ENCODE results near the gene TRAPPC12.
"Not testable (repeated sequence)": the region's sequence is repeated elsewhere in the genome, so short reads cannot be mapped to it uniquely, and the experiment has no call there.

The TRAPPC12 gene

GRCh38 chr2:3379647-3380534, at the start of gene TRAPPC12:
Gene TRAPPC12 (plus strand): TSS chr2:3379694. CDS start chr2:3387624, 7,930 bp downstream.
- in situ Hi-C loops (cut with MboI; ENCODE audit: low sequenced_read_pairs), result no loop called here

DNA sequence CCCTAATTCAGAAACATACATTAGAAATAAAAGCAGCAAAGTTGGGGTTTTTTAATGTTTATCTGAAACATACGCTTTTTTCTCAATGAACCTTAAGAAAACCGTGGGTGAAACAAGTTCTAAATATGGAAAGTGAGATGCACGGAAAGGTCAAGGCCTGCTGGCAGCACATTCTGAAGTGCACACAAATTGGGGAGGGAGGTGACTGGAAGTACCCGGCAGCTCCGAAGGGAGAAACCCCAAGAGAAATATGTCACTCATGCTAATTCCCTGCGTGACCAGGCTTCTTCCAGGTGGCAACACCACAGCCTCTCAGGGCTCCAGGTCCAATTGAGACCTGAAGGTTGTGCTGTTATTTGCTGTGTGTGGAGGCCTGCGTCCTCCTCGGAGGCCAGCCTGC, 47.4 kb upstream of the TRAPPC12 start:
- in situ Hi-C loops (cut with MboI; ENCODE audit: low sequenced_read_pairs), result no loop called here

GRCh38 chr2:3334392-3335345, 44.8 kb upstream of the TRAPPC12 start:
- in situ Hi-C loops (cut with MboI; ENCODE audit: low sequenced_read_pairs), result no loop called here

DNA sequence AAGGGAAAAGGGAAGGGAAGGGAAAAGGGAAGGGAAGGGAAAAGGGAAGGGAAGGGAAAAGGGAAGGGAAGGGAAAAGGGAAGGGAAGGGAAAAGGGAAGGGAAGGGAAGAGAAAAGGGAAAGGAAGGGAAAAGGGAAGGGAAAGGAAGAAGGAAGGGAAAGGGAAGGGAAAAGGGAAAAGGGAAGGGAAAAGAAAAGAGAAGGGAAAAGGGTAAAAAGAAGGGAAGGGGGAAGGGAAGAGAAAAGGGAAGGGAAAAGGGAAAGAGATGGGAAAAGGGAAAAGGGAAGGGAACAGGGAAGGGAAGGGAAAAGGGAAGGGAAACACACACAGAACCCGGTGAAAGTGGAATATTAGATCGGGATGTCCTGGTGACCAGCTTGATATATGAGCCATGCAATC, 42.6 kb upstream of the TRAPPC12 start:
- in situ Hi-C loops (cut with MboI; ENCODE audit: low sequenced_read_pairs), result no loop called here

GRCh38 chr2:3338340-3338739, 41.2 kb upstream of the TRAPPC12 start:
- in situ Hi-C loops (cut with MboI; ENCODE audit: low sequenced_read_pairs), result no loop called here

DNA sequence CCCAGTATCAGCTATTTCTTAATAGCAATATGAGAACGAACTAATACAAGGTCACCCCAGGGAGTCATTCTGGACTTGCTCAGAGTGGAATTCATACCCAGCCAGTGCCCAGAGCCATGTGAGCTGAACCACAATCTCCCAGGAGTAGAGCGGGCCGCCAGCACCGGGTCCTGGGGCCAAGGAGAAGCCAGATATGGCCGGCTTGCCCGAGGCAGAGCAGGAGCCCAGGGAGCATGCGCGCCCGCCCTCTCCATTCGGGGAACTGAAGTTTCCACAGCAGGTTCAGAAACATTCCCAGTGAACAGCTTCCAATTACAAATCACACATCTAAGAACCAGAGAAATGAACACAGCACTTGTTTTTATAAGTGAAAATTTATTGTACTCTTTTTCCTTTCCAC, 39.4 kb upstream of the TRAPPC12 start:
- in situ Hi-C loops (cut with MboI; ENCODE audit: low sequenced_read_pairs), result no loop called here

DNA sequence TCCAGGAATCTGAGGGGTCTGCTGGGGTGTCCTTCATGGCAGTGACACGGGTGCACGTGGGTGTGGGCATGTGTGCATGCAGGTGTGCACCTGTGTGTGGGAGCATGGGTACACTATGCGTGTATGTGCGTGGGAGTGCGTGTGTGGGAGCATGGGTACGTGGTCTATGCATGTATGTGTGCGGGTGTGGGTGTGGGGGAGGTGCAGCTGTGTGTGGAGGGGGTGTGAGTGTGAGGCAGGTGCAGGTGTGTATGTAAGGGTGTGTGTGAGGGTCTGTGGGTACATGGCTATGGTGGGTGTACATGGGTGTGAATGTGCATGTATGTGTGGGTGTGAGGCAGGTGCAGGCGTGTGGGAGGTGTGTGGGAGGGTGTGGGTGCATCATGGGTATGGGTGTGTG, 38.2 kb upstream of the TRAPPC12 start:
- in situ Hi-C loops (cut with MboI; ENCODE audit: low sequenced_read_pairs), result no loop called here

DNA sequence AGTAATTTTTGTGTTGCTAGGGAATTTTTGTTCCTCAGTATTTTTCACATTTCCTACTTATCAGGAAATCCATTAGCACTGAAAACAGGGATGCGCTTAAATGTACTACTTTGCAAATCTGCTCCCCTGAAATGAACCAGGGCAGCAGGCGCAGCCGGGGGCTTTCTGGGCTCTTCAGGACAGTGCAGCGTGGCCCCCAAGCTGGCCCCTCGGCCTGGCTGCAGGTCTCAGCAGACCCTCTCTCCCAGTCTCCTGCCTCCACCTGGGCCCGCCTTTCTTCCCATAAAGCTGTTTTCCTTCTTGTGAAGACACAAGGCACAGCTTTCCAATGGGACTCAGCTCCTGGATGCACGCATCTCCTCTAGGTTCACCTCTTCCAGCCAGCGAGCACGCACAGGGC, 37.2 kb upstream of the TRAPPC12 start:
- in situ Hi-C loops (cut with MboI; ENCODE audit: low sequenced_read_pairs), result no loop called here

DNA sequence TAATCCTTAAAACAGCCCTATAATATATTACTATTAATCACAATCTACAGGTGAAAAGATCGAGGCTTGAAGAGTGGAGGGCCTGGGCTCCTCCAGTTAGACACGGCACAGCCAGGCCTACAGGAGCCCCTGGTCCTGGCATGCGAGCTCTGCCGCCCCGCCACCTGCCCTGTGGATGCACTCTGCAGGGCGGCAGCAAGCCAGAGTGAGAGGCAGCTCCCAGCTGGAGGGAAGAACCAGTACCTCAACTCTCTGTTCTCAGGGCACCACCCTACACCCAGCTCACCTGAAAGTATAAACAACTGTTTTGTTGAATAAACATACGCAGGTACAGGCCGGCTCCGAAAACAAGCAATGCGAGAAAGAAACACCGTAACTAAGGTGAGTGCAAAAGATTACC, 36.5 kb upstream of the TRAPPC12 start:
- in situ Hi-C loops (cut with MboI; ENCODE audit: low sequenced_read_pairs), result no loop called here

DNA sequence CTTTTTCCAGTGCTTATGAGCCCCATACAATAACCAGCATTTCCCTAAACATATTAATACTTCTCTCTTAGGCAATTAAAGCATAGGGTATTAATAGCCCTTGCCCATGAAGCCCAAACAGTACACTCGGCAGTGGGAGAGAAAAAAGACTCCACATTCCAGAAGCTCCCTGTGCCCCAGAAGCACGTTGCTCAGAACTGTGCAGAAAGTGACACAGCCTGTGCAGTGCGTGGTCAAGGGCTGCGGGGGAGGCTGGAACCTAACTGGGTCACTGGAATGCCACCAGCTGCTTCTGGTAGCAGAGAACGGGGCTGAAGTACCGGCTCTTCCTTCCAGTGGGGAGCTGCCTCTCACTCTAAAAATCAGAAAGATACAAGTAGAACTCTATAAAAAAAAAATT, 34.6 kb upstream of the TRAPPC12 start:
- in situ Hi-C loops (cut with MboI; ENCODE audit: low sequenced_read_pairs), result no loop called here

GRCh38 chr2:3345621-3346020, 33.9 kb upstream of the TRAPPC12 start:
- in situ Hi-C loops (cut with MboI; ENCODE audit: low sequenced_read_pairs), result no loop called here

DNA sequence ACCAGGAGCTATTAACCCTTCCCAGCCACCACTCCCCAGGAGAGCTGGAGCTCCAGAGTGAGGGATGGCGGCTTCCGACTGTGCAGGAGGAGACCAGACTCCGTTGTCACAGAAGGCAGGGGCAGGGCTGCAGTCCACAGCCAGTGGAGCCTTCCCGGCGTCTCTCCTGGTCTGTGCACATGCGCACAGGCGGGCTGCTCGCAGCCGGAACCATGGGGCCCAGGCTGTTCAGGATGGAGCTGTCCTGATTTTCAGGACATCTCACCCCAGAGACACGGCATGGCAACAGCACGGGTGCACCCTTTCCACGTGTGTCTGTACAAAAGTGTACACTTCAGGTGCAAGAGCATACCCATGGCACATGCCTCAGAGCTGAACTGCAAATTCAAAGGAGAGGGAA, 30.7 kb upstream of the TRAPPC12 start:
- in situ Hi-C loops (cut with MboI; ENCODE audit: low sequenced_read_pairs), result no loop called here

GRCh38 chr2:3349211-3349693, 30.2 kb upstream of the TRAPPC12 start:
- in situ Hi-C loops (cut with MboI; ENCODE audit: low sequenced_read_pairs), result no loop called here

DNA sequence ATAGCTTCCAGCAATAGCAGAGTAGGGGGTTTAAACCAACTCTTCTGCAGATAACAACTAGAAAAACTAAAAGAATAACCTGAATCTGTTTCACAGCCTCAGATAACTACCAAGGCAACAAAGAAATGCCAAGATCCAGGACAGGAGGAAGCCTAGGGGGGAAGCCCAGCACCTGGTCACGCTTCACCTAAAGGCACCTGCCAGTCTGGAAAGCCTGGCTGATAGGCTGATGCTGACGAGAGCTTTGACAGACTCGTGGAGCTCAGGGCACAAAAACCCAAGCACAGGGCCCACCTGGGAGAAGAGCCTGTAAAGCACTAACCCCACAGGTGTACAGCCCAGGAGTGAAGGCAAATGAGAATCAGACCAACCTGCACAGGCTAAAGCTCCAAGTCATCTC, 24.5 kb upstream of the TRAPPC12 start:
- in situ Hi-C loops (cut with MboI; ENCODE audit: low sequenced_read_pairs), result no loop called here

DNA sequence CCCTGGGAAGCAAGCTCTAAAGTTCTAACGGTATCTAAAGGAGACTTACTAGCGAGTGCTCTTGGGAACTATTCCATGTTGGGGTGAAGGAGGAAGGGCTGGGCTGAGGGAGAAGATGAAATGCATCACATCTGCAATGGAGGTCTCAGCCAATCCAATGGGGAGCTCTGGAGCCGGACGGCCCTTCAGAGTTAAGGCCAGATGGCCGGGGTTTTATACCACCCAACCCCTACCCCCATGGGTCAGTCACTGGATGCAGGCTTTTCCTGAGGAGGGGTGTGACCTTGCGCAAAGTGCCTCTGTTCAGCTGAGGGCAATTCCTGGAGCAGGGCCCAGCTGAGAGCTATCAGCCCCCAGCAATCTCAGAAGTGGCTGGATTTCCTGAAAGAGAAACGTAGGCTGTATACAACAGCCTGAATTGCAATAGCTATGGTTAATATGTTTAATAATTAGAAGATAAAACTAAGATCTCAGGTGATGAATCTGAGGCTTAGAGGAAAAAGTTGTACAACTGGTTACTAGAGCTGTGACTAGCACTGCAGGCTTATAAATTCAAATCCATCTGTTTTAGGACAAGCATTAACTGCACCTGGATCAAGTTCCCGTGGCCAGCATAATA, 23.4 kb upstream of the TRAPPC12 start:
- in situ Hi-C loops (cut with MboI; ENCODE audit: low sequenced_read_pairs), result no loop called here

- in situ Hi-C loops (cut with MboI; ENCODE audit: low sequenced_read_pairs), result no loop called here
These were observed 22.7 kb upstream of the TRAPPC12 start for GRCh38 chr2:3356799-3357198.

GRCh38 chr2:3357446-3357845, 22.0 kb upstream of the TRAPPC12 start:
- in situ Hi-C loops (cut with MboI; ENCODE audit: low sequenced_read_pairs), result not testable (repeated sequence)

DNA sequence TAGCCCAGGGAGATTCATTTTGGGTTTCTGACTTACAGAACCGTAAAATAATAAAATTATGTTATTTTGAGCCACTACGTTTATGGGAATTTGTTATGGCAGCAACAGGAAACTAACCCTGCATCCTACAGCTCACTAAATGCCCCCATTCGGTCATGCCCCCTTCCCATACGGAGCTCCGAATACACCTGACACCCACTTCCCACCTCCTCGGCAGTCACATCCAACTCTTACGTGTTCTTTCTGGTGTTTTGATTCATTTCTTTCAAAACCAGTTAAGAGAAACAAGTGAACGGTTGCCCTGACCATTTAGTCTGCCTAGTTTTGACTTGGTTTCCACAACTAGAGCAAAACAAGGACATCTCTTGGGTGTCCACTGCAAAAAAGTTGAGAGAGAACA, 21.6 kb upstream of the TRAPPC12 start:
- in situ Hi-C loops (cut with MboI; ENCODE audit: low sequenced_read_pairs), result no loop called here

DNA sequence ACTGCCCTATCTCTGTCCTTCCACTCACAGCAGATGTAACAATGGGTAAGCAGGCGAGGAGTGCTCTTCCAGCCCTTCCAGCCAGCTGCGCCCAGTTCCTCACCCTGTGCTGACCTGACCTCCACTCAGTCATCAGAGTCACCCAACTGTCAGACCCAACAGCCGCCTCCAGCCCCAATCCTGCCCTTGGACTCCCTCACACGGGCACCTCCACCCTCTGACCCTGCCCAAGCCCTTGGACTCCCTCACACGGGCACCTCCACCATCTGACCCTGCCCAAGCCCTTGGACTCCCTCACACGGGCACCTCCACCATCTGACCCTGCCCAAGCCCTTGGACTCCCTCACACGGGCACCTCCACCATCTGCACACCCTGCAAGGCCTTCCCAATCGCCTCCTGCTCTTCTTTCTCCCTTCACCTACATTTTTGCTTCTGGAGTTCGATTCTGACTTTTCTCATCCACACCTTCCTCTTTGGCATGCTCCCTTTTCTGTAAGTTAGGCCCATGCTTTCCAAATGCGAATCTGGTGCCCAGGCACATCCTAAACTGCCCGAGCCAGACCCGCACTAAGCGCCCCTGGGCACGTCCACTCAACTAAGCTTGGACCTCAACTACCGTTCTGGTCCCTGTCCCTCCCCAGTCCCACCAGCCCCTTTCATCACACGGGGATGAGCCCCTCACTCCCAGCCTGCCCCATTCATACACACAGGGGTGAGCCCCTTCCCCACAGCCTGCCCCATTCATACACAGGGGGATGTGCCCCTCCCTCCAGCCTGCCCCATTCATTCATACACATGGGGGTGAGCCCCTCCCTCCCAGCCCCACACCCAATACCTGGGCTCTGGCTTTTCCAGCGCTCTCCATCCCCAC, 17.7 kb upstream of the TRAPPC12 start:
- in situ Hi-C loops (cut with MboI; ENCODE audit: low sequenced_read_pairs), result no loop called here

DNA sequence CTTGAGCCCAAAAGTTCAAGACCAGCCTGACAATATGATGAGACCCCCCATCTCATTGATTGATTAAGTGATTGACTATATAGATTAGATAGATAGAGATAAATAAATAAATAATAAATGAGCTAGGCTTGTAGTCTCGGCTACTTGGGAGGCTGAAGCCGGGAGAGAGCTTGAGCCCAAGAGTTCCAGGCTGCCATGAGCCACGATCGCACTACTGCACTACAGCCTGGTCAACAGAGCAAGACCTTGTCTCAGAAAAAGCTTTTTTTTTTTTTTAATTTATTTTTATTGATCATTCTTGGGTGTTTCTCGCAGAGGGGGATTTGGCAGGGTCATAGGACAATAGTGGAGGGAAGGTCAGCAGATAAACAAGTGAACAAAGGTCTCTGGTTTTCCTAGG, 14.3 kb upstream of the TRAPPC12 start:
- in situ Hi-C loops (cut with MboI; ENCODE audit: low sequenced_read_pairs), result no loop called here

All from HL-60/S4 (cell line).